HG02588 (cell line): Measurements from ENCODE around the gene SLC12A6.

ENCODE experiments used
- ATAC-seq: cut with Tn5 transposase; IDR thresholded peaks from one replicate; pipeline ENCODE4 v1.9.1; 2021; ENCODE audit warnings: mild to moderate bottlenecking, moderate library complexity; ENCODE audit not compliant: unreplicated experiment

The SLC12A6 gene

DNA sequence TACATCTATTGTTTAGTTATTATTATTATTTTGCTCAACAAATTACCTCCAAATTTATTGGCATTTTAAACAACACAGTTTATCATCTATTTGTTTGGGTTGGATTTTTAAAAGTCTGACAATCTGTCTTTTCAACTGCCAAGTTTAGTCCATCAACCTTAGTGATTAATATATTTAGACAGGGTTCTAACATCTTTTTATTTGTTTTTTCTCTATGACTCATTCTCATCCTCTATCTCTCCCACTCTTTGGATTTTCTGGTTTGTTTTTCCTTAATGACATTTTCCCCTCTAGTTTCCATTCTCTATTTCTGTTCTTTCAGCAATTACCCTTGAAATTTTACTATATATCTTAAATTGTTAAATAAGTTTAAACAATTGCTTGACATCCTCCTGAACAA lies 70.8 kb downstream of the SLC12A6 start:
- ATAC-seq, result no peak

DNA sequence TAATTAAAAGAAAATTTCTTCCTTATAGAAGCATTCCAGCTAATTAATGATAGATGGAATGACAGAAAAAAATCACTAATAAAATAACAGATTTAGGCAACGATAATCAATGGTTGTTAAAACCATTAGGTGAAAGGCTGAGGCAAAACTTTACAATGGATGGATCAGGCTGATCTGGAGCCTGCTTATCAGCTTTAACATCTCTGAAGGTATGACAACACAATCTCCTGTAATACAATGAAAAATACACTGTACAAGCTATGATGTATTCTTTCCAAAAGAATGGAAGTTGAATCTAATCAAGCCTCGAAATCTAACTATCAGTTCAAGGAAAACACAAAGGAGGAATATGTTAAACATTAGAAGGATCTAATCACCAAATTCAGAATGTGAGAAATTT lies 73.5 kb downstream of the SLC12A6 start:
- no peak for ATAC-seq

DNA sequence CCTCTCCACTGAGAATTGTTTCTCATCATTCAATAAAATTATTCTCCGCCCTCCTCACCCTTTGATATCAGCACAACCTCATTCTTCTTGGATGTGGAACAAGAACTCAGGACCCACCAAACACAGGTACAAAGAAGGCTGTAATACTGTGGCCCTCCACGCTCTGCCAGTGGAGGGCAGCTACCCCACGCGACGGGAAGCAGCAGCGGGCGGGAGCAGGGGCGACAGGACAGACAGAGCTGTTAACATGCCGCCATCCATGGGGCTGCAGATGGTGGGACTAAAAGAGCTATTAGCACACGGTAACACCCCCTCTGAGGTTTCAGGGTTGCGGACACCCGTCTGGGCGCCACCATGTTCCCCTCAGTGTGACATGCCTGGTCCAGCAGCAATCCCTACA lies 75.2 kb downstream of the SLC12A6 start:
- no peak for ATAC-seq

DNA sequence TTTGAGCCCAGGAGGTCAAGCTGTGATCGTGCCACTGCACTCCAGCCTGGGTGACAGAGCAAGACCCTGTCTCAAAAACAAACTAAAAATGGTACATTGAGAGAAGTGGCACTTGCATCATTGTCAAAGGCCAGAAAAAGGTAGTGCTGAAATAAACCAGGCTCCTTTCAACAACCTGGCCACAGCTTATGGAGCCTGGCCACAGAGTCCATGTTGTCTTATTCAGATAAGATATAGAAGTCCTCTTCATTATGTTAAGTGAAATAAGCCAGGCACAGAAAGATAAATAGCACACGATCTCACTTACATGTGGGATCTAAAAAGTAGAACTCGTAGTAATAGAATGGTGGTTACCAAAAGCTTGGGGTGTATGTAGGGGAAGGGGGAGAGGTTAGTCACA lies 78.0 kb downstream of the SLC12A6 start:
- ATAC-seq, result no peak

DNA sequence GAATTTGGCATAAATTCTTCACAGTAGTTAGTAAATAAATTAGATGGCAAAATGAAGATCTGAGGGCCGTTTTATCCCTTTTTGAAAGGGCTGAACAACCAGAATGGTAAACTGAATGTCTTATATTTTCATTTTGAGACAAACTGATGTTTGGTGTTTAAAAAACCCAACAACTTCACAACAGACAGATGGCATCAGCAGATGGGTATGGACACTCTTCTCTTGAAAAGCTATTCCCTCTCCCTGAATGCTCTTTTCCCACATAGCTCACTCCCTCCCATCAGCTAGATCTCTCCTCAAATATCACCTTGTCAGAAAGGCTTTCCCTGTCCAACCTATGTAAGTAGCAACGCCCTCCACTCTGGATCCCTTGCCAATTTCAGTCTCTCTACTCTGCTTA lies 79.4 kb downstream of the SLC12A6 start:
- ATAC-seq, result no peak

DNA sequence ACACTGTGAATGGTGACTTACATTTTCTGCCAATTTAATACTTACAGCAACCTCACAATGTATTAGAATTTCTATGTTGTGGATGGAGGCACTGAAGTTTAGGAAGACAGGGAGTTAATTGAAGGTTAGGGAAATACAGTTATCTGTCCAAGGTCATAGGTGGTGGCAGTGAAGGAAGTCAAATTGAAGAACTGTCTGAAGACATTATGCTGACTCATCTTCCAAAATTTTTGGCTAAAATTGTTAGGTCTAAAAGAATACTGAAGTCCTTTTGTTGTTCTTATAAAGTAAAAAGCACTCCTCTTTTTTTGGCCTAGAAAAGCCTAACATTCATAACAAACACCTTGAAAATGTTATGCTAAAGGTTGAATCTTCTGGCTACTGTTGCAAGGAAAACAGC lies 85.0 kb downstream of the SLC12A6 start:
- no peak for ATAC-seq

DNA sequence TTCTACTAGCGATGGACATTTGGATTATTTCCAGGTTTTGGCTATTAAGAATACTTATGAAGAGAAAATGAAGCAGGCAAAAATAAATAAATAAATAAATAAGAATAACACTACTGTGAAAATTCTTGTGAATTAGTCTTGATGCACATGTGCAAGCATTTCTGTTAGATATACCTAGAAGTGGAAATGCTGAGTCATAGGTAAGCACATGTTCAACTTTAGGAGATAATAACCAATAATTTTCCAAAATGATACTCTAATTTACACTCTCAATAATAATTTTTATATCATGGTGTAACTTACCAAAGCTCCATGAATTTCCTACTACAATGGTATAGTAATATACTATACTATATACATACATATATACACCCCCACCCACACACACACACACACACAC lies 89.4 kb downstream of the SLC12A6 start:
- no peak for ATAC-seq

DNA sequence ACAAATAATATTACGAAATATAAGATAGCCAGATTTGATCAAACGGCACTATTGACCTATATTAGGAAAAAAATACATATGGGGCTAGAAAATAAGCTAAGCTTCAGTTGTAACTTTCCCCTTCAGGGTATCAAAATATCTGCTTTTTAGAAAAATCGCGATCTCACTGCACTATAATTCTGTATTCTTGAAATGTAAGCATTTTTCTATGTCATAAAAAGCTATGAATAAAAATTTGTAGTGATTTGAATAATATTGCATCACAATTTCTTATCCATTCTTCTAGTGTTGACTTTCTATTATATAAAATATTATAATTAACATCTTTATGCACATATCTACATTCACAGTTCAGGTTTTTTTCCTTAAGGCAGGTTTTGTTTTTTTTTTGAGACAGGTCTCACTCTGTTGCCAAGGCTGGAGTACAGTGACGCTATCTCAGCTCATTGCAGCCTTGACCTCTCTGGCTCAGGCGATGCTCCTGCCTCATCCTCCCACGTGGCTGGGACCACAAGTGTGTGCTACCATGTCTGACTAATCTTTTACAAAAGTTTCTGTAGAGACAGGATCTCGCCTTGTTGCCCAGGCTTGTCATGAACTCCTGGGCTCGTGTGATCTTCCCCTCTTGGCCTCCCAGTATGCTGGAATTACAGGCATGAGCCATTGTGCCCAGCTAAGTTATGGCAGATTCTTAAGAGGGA lies 91.2 kb downstream of the SLC12A6 start:
- no peak for ATAC-seq

DNA sequence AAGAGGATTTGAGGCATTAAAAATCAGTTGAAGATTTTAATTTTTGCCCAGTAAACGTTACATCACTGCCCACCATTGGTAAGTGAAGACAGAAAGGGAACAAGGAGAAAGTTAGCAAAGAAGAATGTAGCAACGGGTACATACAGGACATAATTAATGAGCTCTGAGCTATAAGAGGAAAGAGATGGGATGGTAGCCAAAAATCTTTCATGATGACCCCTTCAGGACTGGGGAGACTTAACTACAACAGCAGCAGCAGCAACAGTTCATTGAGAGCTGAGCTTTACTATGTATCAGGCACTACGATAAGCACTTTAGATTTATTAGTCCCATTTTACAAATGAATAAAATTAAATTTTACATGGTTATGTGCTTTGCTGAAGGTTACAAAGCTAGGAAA lies 94.4 kb downstream of the SLC12A6 start:
- no peak for ATAC-seq

DNA sequence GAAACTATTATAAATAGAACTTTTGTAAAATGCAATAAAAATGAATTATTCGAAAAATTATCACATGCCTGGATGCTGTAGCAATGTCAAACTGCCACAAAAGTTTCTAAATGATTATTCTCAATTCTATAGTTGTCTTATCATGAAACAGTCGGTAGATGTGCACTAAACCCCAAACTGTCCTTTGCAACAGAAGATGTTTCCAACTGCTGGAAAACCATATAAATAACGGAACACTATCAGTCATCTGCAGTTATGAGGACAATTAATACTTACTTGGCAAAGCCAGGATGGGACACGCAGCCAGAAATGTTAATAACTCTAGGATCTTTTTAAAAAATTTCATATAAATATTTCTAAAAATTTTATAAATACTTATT lies 95.3 kb downstream of the SLC12A6 start:
- ATAC-seq, result no peak

DNA sequence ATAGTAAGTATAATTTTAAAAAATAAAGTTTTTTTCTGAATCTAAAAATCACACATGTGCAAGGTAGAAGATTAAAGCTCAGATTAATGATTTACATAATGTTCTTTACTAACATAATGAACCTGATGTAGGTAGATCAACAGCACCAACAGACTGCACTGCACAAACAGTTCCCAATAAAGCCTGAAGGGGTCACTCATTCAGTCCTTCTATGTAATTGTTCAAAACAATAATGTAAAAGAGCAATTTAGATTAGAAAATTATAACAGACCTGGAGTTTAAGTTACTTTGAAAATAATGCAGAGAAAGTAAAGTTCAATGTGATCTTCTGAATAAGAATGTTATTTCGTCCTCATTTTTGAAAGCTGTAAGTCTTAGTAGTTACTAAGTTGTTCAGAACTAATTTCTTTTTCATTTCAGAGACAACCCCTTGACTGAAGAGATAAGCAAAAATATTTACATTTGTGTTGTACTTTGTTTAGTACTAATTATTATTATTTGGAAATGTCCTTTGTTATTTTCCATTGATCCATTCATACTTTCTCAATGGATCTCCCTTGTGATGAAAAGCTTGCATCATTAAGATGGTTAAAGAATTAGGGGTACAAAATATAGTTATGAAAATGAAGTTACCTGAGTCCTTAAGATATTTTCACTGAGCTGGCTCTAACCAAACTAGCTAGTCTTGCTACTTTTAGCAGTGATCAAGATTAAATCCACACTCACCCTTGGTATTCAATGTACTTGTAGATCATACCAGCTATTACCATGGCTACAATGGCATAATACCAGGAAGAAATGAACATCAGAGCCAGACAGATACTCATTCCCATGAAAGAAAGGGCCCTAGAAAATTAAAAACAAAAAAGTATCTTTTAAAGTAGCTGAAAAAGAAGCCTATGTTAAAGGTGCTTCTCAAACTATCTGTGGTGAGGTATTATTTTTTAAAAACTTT lies 95.9 kb downstream of the SLC12A6 start:
- no peak for ATAC-seq

DNA sequence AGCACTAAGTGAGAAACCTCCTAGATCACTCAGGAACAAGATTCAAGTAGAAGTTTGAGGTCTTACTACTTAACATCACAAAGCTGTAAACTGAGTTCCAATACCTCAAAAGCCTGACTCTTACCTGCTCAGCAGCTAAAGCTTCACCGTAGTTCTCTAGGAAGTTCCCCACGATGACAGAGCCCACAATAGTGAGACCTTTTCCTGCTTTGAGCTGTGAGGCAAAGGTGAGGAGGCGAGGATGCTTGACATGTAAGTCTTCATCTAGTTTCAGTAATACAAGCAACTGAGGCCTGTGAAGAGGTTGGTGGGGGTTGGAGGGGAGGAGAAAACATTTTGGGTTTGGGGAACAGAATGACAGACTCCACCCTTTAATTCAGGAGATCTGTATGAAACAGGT lies 97.0 kb downstream of the SLC12A6 start:
- no peak for ATAC-seq

DNA sequence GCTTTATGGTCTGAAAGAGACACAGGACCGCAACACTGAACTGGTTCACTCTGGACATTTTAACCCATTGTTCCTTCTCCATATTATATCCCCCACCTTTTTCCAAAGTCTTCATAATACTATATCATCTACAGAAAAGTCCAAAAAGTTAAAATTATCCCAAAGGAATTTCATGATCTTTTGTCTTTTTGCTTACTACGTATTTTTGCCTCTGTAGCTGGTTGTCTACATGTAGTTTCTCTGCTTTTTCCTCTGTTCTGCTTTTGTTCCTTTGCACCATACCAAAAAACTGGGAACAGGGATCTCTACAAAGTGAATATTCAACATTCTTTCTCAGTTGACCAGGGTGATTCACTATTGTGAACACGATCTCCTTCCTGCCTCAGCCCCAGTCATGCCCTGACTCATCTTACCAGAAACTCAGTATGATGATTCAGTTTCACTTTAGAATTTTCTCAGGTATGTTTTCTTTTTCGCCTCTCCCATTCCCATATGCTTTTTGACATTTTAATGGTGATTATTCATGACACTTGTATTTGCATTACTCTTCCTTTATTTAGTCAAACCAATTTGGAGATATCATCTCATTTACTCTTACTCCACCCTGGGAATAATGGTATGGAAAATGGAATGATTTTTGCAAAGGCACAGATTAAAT lies 98.3 kb downstream of the SLC12A6 start:
- no peak for ATAC-seq

DNA sequence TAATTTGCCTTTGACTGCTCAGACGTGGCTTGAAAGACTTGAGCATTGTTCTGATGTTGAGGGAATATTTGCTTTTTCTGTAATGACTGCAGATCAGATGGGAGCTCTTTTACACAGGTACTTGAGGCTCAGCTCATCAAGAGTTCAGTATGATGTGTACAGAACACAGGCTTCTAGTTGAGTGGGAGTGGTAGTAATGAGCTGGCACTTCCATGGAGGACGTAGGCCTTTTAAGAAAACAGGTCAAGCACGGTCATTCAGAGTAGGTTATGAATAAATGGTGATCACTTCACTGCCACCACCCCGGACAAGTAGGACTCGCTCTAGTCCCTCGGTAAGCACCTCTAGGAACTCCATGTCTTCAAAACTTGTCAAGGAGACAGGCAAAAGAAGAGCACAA lies 104.0 kb downstream of the SLC12A6 start:
- ATAC-seq, result no peak

DNA sequence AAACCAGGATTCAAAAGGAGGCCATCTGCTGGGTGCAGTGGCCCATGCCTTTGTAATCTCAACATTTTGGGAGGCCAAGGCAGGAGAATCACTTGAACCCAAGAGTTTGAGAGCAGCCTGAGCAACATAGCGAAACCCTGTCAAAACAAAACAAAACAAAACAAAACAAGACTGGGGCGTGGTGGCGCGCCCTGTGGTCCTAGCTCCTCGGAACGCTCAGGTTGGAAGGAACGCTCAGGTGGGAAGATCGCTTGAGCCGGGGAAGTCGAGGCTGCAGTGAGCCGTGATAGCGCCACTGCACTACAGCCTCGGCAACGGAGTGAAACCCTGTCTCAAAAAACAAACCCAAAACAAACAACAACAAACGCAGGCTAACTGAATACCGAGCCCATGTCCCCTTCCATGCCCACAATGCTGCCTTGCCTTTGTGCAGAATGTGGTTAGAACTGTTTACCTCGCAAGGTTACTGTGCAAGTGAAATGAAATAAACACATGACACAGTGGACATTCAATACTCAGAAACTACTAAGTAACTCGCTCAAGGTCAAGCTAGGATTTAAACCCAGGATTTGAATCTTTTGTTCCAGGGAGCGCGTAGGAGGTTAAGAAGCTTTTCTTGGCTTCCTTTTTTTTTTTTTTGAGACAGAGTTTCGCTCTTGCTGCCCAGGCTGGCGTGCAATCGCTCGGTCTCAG lies 113.5 kb downstream of the SLC12A6 start:
- ATAC-seq, result no peak

DNA sequence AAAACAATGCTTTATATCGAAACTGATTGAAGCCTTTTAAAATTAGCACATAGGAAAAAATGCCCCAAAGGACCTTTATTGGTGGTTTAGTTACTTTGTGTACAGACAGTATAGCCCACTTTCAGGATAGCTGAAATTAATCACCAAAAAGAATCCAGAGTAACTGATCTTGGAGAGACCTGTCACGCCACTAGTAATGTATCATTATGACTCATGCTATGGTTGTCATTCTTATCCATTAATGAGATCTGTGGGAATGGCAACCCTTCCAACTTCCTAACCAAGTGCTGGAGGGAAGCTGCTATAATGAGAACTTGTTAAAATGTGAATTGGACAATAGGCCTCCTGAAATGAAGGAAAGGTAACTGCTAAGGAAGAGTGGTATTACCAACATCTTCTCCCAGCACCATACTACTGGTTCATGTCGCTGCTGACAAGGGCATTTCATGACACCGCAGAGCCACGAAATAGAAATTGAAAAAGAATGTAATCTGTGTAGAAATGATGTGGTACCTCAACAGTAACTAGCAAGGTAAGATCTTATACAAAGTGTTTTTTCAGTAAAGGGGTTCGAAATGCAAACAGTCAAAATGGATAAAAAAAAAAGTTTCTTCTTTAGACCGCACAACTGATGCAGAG lies 119.9 kb downstream of the SLC12A6 start:
- ATAC-seq, result no peak

DNA sequence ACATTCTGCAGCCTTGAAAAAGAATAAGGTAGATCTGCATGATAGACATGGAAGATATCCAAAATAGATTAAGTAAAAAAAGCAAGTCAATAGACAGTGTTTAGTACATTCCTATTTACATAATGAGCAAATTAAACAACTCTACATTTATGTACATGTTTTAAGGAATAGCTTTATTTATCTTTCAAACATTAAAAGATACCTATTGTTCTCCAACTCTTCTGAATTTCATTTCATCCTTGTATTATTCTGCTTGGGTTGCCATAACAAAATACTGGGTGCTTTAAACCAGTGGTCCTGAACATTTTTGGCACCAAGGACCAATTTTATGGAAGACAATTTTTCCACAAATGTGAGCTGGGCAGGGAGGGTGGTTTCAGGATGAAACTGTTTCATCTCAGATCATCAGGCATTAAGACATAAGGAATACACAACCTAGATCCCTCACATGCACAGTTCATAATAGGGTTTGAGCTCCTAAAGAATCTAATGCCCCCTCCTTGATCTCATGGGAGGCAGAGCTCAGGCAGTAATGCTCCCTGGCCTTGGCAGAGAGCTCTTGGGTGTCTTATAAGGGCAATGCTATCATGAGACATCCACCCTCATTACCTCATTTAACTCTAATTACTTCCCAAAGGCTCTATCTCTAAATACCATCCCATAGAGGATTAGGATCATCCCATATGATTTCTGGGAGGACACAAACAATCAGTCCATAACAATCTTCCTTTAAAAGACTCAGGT lies 120.9 kb downstream of the SLC12A6 start:
- no peak for ATAC-seq

DNA sequence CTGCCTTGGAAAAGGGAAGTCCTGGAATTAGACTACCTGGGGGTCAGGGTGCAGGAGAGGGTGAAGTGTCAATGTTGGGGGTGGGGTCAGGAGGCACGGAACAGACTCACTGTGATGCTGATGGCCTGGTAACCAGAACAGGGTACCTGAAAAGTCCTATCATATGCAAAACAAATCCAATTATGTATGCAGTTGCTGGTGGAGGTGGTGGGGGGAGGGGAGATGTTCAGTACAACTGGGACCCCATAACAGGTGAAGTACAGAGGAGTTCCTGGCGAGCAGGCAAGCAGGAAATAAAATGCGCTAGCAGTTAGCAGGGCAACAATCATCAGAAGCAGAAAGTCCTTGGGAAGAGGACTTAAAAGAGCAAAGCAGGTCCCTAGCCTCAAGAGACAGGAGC lies 123.4 kb downstream of the SLC12A6 start:
- no peak for ATAC-seq

DNA sequence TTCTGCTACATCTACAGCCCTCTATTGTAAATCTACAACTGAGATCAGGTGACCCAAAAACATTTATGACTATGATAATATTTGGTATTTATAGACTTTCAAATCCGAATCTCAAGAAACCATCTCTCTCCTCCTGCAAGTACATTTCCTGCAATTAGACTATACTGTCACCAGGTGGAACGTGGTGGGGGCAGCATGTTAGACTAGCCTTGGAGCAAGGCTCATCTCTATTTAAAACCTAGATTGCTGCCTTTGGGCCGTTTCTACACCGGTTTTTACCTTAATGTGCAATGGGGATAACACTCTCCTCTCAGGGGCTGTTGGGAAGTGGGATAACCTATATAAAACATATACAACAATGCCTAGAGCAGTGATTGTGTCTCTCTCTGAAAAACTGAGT lies 123.9 kb downstream of the SLC12A6 start:
- ATAC-seq, result no peak
